Measurements from ENCODE around the gene EPSTI1. TPM values are rescaled to one million over a fixed set of nuclear protein-coding genes. Genes with fewer than 3 reads are reported as not detected.

Gene EPSTI1
- total and polyA plus RNA-seq, 4 experiments from 2014 or later, result 11.4 to 19.4 (median 18.1) TPM

DNA sequence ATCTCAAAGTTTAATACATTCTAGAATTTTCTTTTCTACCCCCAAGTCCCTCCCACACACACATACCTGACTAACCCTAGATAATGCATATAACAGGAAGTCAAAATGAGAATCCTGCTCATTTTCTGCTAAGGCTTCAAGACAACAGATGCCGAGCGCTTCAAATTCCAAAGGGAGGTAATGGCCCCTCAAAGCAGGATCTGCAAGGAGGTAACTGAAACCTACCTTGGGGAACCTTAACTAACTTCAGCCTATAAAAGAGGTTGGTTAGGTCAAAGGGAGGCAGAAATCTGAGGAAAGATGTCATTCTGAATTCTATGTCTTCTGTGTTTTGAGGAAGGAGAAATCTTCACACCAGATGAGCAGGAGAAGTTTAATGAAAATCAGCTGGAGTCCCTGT, 26.8 kb downstream of the EPSTI1 start:
- no peak for DNase-seq
- CTCF ChIA-PET (ENCODE audit: partially characterized antibody), result no interaction called here
- H3K27ac Mint-ChIP-seq, result peak overlapping the region in 2 of 7 donors; percentile 64 to 74
- no peaks in the 10 kb centered on the region for H3K27me3 Mint-ChIP-seq
- Histone ChIP-seq H3K4me1 (ENCODE audit: insufficient read depth, low read length) (peaks cover 14% of the 10 kb centered on the region), H3K36me3 (ENCODE audit: insufficient read depth, low read length) (peaks cover 46% of the 10 kb centered on the region), H3K27ac (ENCODE audit: low read depth, low read length) (no peak overlapping the region), H3K4me3 (ENCODE audit: low read length in 2 of 2) (no peak overlapping the region), H3K27me3 (ENCODE audit: insufficient read depth, low read length) (no peaks in the 10 kb centered on the region), H3K9me3 (ENCODE audit: control insufficient read depth in 1 of 2, low read length in 2 of 2) (no peaks in the 10 kb centered on the region)
- POLR2A ChIA-PET (ENCODE audit: partially characterized antibody), result no interaction called here
- intact Hi-C loops (cut with micrococcal nuclease), result no loop called here
- peaks cover 6 to 16% (median 10%) of the 10 kb centered on the region in 4 donors for H3K4me1 Mint-ChIP-seq
- H3K36me3 Mint-ChIP-seq, result peaks cover 51 to 58% of the 10 kb centered on the region in 2 donors
- H3K9me3 Mint-ChIP-seq, result no peaks in the 10 kb centered on the region
- no peak overlapping the region for H3K4me3 Mint-ChIP-seq

DNA sequence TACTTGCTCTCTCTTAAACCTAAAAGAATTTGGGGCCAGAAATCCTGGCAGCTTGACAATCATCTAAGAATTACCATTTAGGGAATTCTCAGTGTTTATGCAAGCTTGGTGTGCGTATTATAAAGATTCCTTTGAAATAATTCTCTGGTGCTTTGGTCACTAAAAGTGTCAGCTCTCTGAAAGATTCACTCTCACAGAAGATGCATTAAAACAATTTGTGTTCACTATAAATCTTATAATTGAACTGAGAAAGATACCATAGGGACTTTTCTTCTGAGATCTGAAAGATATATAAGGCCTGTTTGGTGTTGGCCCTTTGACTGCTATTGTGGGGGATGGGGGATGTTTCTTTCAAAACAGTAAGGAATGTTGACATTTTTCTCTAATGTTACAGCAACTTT, 27.3 kb downstream of the EPSTI1 start:
- Histone ChIP-seq H3K4me1 (ENCODE audit: insufficient read depth, low read length) (peaks cover 9% of the 10 kb centered on the region), H3K9me3 (ENCODE audit: control insufficient read depth in 1 of 2, low read length in 2 of 2) (no peaks in the 10 kb centered on the region), H3K27ac (ENCODE audit: low read depth, low read length) (no peak overlapping the region), H3K27me3 (ENCODE audit: insufficient read depth, low read length) (no peaks in the 10 kb centered on the region), H3K36me3 (ENCODE audit: insufficient read depth, low read length) (peaks cover 48% of the 10 kb centered on the region), H3K4me3 (ENCODE audit: low read length in 2 of 2) (no peak overlapping the region)
- CTCF ChIA-PET (ENCODE audit: partially characterized antibody), result interaction anchor here (3.3 kb wide), 1 partner anchor 8 kb away, joined by 18 read pairs; no protein-coding TSS in a partner anchor
- no peak for DNase-seq
- Mint-ChIP-seq H3K4me1 (peaks cover 5 to 11% (median 7%) of the 10 kb centered on the region in 4 donors), H3K27ac (peak overlapping the region in 3 of 7 donors; percentile 16 to 74 (median 64)), H3K9me3 (no peaks in the 10 kb centered on the region), H3K36me3 (peaks cover 56 to 64% of the 10 kb centered on the region in 2 donors), H3K27me3 (no peaks in the 10 kb centered on the region), H3K4me3 (no peak overlapping the region)
- intact Hi-C loops (cut with micrococcal nuclease), result no loop called here
- POLR2A ChIA-PET (ENCODE audit: partially characterized antibody), result interaction anchor here (0.6 kb wide), 1 partner anchor 62 kb away, joined by 3 read pairs; no protein-coding TSS in a partner anchor

DNA sequence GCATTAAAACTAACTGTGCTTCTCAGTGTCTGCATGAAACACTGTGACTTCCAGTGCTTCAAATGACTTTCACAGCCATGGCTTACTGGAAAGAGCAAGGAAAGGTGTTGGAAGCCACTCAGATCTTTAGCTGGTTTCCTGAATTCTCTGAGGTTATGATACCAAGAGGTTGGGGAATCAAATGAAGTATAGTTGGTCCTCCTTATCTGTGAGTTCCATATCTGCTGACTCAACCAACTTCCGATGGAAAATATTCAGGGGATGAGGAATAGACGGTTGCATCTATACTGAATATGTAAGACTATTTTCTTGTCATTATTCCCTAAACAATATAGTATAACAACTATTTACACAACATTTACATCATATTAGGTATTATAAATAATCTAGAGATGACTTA, 32.4 kb downstream of the EPSTI1 start:
- Mint-ChIP-seq H3K4me1 (peaks cover 0 to 4% (median under 1%) of the 10 kb centered on the region in 4 donors), H3K27ac (no peak overlapping the region), H3K9me3 (no peaks in the 10 kb centered on the region), H3K27me3 (no peaks in the 10 kb centered on the region), H3K4me3 (no peak overlapping the region), H3K36me3 (peaks cover 70 to 79% of the 10 kb centered on the region in 2 donors)
- Histone ChIP-seq H3K36me3 (ENCODE audit: insufficient read depth, low read length) (peaks cover 45% of the 10 kb centered on the region), H3K4me1 (ENCODE audit: insufficient read depth, low read length) (no peaks in the 10 kb centered on the region), H3K27ac (ENCODE audit: low read depth, low read length) (no peak overlapping the region), H3K4me3 (ENCODE audit: low read length in 2 of 2) (no peak overlapping the region), H3K27me3 (ENCODE audit: insufficient read depth, low read length) (no peaks in the 10 kb centered on the region), H3K9me3 (ENCODE audit: control insufficient read depth in 1 of 2, low read length in 2 of 2) (no peaks in the 10 kb centered on the region)
- ChIA-PET POLR2A (ENCODE audit: partially characterized antibody) (no interaction called here), CTCF (ENCODE audit: partially characterized antibody) (no interaction called here)
- DNase-seq, result no peak
- intact Hi-C loops (cut with micrococcal nuclease), result no loop called here

DNA sequence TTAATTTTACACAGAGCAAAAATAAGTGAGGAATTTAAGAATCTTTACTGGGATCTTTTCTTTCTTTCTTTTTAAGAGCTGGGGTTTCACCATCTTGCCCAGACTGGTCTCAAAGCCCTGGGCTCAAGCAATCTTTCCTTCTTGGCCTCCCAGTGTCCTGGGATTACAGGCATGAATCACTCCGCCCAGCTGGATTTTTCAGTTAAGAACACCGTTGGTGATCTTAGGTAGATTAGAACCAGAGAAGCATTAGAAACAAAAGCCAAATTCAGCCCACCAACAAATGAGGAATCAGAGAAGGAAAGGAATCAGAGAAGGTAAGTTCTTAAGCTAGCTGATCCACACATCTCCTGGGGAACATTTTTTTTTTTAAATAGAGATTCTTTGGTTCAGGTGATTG, 34.2 kb downstream of the EPSTI1 start:
- ChIA-PET CTCF (ENCODE audit: partially characterized antibody) (interaction anchor here (1.1 kb wide), 1 partner anchor 12 kb away, joined by 8 read pairs; no protein-coding TSS in a partner anchor), POLR2A (ENCODE audit: partially characterized antibody) (no interaction called here)
- Mint-ChIP-seq H3K9me3 (no peaks in the 10 kb centered on the region), H3K4me3 (no peak overlapping the region), H3K27ac (no peak overlapping the region), H3K36me3 (peaks cover 74 to 84% of the 10 kb centered on the region in 2 donors), H3K27me3 (no peaks in the 10 kb centered on the region), H3K4me1 (peaks cover 0 to 4% (median 0%) of the 10 kb centered on the region in 4 donors)
- Histone ChIP-seq H3K4me1 (ENCODE audit: insufficient read depth, low read length) (no peaks in the 10 kb centered on the region), H3K36me3 (ENCODE audit: insufficient read depth, low read length) (peaks cover 52% of the 10 kb centered on the region), H3K9me3 (ENCODE audit: control insufficient read depth in 1 of 2, low read length in 2 of 2) (no peaks in the 10 kb centered on the region), H3K4me3 (ENCODE audit: low read length in 2 of 2) (no peak overlapping the region), H3K27me3 (ENCODE audit: insufficient read depth, low read length) (no peaks in the 10 kb centered on the region), H3K27ac (ENCODE audit: low read depth, low read length) (no peak overlapping the region)
- intact Hi-C loops (cut with micrococcal nuclease), result no loop called here
- DNase-seq, result no peak

DNA sequence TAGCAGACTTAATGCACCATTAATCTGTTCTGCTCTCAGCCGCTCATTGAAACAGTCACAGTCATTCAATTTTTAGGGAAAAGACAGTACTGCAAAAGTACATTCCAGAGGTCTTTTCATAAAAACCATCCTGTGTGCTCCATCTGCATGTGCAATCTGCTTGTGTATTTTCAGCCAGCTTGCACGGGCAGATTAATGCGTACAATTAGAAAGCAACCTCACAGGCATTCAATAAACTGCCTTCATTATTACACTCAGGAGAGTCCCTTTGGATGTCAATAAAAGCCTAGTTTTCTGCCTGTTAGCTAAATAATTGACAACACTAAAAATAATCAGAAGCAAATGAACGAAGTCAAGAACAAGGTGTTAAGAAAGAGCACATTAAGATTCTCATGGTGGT, 41.9 kb downstream of the EPSTI1 start:
- Histone ChIP-seq H3K36me3 (ENCODE audit: insufficient read depth, low read length) (peaks cover 39% of the 10 kb centered on the region), H3K27me3 (ENCODE audit: insufficient read depth, low read length) (no peaks in the 10 kb centered on the region), H3K4me3 (ENCODE audit: low read length in 2 of 2) (no peak overlapping the region), H3K4me1 (ENCODE audit: insufficient read depth, low read length) (no peaks in the 10 kb centered on the region), H3K27ac (ENCODE audit: low read depth, low read length) (no peak overlapping the region), H3K9me3 (ENCODE audit: control insufficient read depth in 1 of 2, low read length in 2 of 2) (no peaks in the 10 kb centered on the region)
- H3K36me3 Mint-ChIP-seq, result peaks cover 82 to 86% of the 10 kb centered on the region in 2 donors
- intact Hi-C loops (cut with micrococcal nuclease), result no loop called here
- CTCF ChIA-PET (ENCODE audit: partially characterized antibody), result no interaction called here
- no peak for DNase-seq
- H3K9me3 Mint-ChIP-seq, result peaks cover 0 to 4% (median 0%) of the 10 kb centered on the region in 8 donors
- H3K27ac Mint-ChIP-seq, result no peak overlapping the region
- H3K27me3 Mint-ChIP-seq, result no peaks in the 10 kb centered on the region
- POLR2A ChIA-PET (ENCODE audit: partially characterized antibody), result no interaction called here
- H3K4me3 Mint-ChIP-seq, result no peak overlapping the region
- H3K4me1 Mint-ChIP-seq, result peaks cover 0 to 4% (median 2%) of the 10 kb centered on the region in 4 donors

DNA sequence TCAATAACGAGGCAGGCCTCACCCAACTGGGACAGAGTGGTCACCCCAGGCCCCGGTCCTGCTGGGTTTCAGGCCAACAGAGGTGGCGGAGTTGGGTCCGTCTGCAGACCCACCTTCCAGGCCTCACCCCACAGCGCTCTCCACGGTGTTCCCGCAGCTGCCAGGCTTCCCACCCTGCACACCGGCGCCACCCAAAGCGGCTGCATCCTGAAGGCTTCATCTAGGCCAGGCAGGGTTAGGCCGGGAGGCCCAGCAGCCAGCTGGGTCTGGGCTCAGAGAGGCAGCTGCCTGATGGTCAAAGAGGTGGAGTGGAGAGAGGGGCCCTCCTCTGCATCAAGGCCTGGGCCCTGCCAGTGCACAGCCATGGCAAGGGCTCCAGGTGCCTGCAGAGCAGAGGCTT, 44.1 kb downstream of the EPSTI1 start:
- Mint-ChIP-seq H3K27ac (no peak overlapping the region), H3K27me3 (no peaks in the 10 kb centered on the region), H3K4me1 (peaks cover 0 to 9% (median 2%) of the 10 kb centered on the region in 4 donors), H3K9me3 (peaks cover 0 to 7% (median 0%) of the 10 kb centered on the region in 8 donors), H3K36me3 (peaks cover 85 to 86% of the 10 kb centered on the region in 2 donors), H3K4me3 (no peak overlapping the region)
- H3K27ac ChIP-seq (ENCODE audit: low read depth, low read length), result no peak overlapping the region
- H3K27me3 ChIP-seq (ENCODE audit: insufficient read depth, low read length), result no peaks in the 10 kb centered on the region
- peaks cover 33% of the 10 kb centered on the region for H3K36me3 ChIP-seq (ENCODE audit: insufficient read depth, low read length)
- peak in 1 of 5 donors; percentile 39 for DNase-seq
- intact Hi-C loops (cut with micrococcal nuclease), result no loop called here
- ChIA-PET POLR2A (ENCODE audit: partially characterized antibody) (no interaction called here), CTCF (ENCODE audit: partially characterized antibody) (no interaction called here)
- H3K4me3 ChIP-seq (ENCODE audit: low read length in 2 of 2), result no peak overlapping the region
- H3K9me3 ChIP-seq (ENCODE audit: control insufficient read depth in 1 of 2, low read length in 2 of 2), result no peaks in the 10 kb centered on the region
- no peaks in the 10 kb centered on the region for H3K4me1 ChIP-seq (ENCODE audit: insufficient read depth, low read length)

DNA sequence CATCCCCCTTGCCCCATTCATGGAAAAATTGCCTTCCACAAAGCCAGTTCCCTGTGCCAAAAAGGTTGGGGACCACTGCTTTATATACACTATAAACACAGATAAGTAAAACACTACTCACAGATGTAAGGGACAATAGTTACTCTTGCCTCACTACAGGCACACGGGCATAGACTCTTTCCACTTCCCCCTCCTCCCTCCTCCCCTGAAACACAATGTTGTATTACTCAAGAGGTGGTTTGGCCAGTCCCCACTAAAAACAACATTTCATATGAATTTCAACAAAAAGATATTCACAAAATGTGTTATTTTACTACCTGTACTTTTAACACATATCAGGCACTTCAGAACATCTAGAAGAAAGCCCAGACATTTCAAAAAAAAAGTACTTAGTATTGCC, 45.1 kb downstream of the EPSTI1 start:
- H3K27ac Mint-ChIP-seq, result peak overlapping the region in 1 of 7 donors; percentile 54
- peaks cover 24% of the 10 kb centered on the region for H3K36me3 ChIP-seq (ENCODE audit: insufficient read depth, low read length)
- intact Hi-C loops (cut with micrococcal nuclease), result no loop called here

More for the DNA sequence above, 45.1 kb downstream of the EPSTI1 start:
- no peak overlapping the region for H3K27ac ChIP-seq (ENCODE audit: low read depth, low read length)
- Mint-ChIP-seq H3K4me3 (no peak overlapping the region), H3K9me3 (peaks cover 0 to 5% (median 0%) of the 10 kb centered on the region in 8 donors), H3K27me3 (no peaks in the 10 kb centered on the region), H3K4me1 (peaks cover 0 to 7% (median 2%) of the 10 kb centered on the region in 4 donors), H3K36me3 (peaks cover 75 to 77% of the 10 kb centered on the region in 2 donors)
- H3K27me3 ChIP-seq (ENCODE audit: insufficient read depth, low read length), result no peaks in the 10 kb centered on the region
- H3K9me3 ChIP-seq (ENCODE audit: control insufficient read depth in 1 of 2, low read length in 2 of 2), result no peaks in the 10 kb centered on the region
- ChIA-PET CTCF (ENCODE audit: partially characterized antibody) (no interaction called here), POLR2A (ENCODE audit: partially characterized antibody) (no interaction called here)
- no peak overlapping the region for H3K4me3 ChIP-seq (ENCODE audit: low read length in 2 of 2)
- no peaks in the 10 kb centered on the region for H3K4me1 ChIP-seq (ENCODE audit: insufficient read depth, low read length)
- DNase-seq, result no peak

All from CD4-positive, alpha-beta memory T cell (primary cell).